Trophoblast cell (in vitro differentiated cells and primary cell): ENCODE data around the gene GPX3.

Experiments used
- DNase-seq, 2 donors: peaks; one replicate each; pipeline ENCODE4 v3.0.0-alpha.2; 2016
- H2AFZ ChIP-seq: 2 replicates; pipeline ENCODE4 v1.6.1; 2013; ENCODE audit warnings: low read length, moderate library complexity, mild to moderate bottlenecking; ENCODE audit not compliant: insufficient read depth, poor library complexity
- H2AK5ac ChIP-seq: 2 replicates; pipeline ENCODE4 v1.6.1; 2013; ENCODE audit warnings: mild to moderate bottlenecking, low read length
- H2BK120ac ChIP-seq: 2 replicates; pipeline ENCODE4 v1.6.1; 2013; ENCODE audit warnings: low read length, mild to moderate bottlenecking, moderate library complexity; ENCODE audit not compliant: insufficient read depth, poor library complexity
- H2BK12ac ChIP-seq: 2 replicates; pipeline ENCODE4 v1.6.1; 2013; ENCODE audit warnings: mild to moderate bottlenecking, low read length, moderate library complexity
- H2BK5ac ChIP-seq: 2 replicates; pipeline ENCODE4 v1.6.1; 2013; ENCODE audit warnings: low read length, low read depth, moderate library complexity, mild to moderate bottlenecking; ENCODE audit not compliant: poor library complexity
- H3K14ac ChIP-seq: 2 replicates; pipeline ENCODE4 v1.6.1; 2013; ENCODE audit warnings: mild to moderate bottlenecking, low read length
- H3K18ac ChIP-seq: 2 replicates; pipeline ENCODE4 v1.6.1; 2013; ENCODE audit warnings: mild to moderate bottlenecking, low read length
- H3K23ac ChIP-seq: 2 replicates; pipeline ENCODE4 v1.6.1; 2013; ENCODE audit warnings: low read length
- H3K27ac ChIP-seq: 2 replicates; pipeline ENCODE4 v1.5.1; 2013; ENCODE audit warnings: low read depth, mild to moderate bottlenecking, inconsistent platforms, low read length, moderate library complexity
- H3K27me3 ChIP-seq: 2 replicates; pipeline ENCODE4 v1.6.1; 2013; ENCODE audit warnings: inconsistent platforms, mild to moderate bottlenecking, low read length, moderate library complexity; ENCODE audit not compliant: insufficient read depth
- H3K36me3 ChIP-seq, 2 experiments: 1 replicate in 1 of 2; 2 replicates in 1 of 2; pipeline ENCODE4 v1.6.1; 2013; ENCODE audit warnings: low read length in 2 of 2, mild to moderate bottlenecking in 2 of 2, moderate library complexity in 1 of 2; ENCODE audit not compliant: insufficient read depth in 2 of 2, control insufficient read depth in 1 of 2
- H3K4ac ChIP-seq: 2 replicates; pipeline ENCODE4 v1.6.1; 2013; ENCODE audit warnings: low read depth, mild to moderate bottlenecking, low read length, moderate library complexity
- H3K4me1 ChIP-seq, 2 experiments: 1 replicate in 1 of 2; 2 replicates in 1 of 2; pipeline ENCODE4 v1.6.1; 2013; ENCODE audit warnings: low read length in 2 of 2, mild to moderate bottlenecking in 2 of 2, moderate library complexity in 1 of 2; ENCODE audit not compliant: insufficient read depth in 2 of 2, control insufficient read depth in 1 of 2
- H3K4me2 ChIP-seq: 2 replicates; pipeline ENCODE4 v1.6.1; 2013; ENCODE audit warnings: inconsistent platforms, mild to moderate bottlenecking, low read length, moderate library complexity
- H3K4me3 ChIP-seq: 2 replicates; pipeline ENCODE4 v1.5.1; 2013; ENCODE audit warnings: mild to moderate bottlenecking, low read depth, low read length, inconsistent platforms
- H3K79me1 ChIP-seq: one replicate; pipeline ENCODE4 v1.6.1; 2013; ENCODE audit warnings: low read length
- H3K79me2 ChIP-seq: 2 replicates; pipeline ENCODE4 v1.6.1; 2013; ENCODE audit warnings: low read length, mild to moderate bottlenecking; ENCODE audit not compliant: control insufficient read depth, insufficient read depth, poor library complexity
- H3K9ac ChIP-seq: 2 replicates; pipeline ENCODE4 v1.6.1; 2013; ENCODE audit warnings: mild to moderate bottlenecking, low read length
- H3K9me3 ChIP-seq: 2 replicates; pipeline ENCODE4 v1.6.1; 2013; ENCODE audit warnings: low read depth, mild to moderate bottlenecking, control low read depth, inconsistent platforms, low read length; ENCODE audit not compliant: insufficient read depth
- H4K12ac ChIP-seq: 2 replicates; pipeline ENCODE4 v1.6.1; 2013; ENCODE audit warnings: low read depth, mild to moderate bottlenecking, low read length, moderate library complexity
- H4K8ac ChIP-seq: 2 replicates; pipeline ENCODE4 v1.6.1; 2013; ENCODE audit warnings: low read depth, mild to moderate bottlenecking, low read length, moderate library complexity
- H4K91ac ChIP-seq: one replicate; pipeline ENCODE4 v1.6.1; 2013; ENCODE audit warnings: low read depth, mild to moderate bottlenecking, low read length, moderate library complexity
- WGBS: extraction: QIAGEN DNeasy Blood & Tissue Kit; methylation state at CpG from one replicate; pipeline ENCODE4 v1.1.7; 2013; ENCODE audit warnings: missing lambda C conversion rate; ENCODE audit not compliant: insufficient read length, insufficient coverage; ENCODE audit errors: extremely low coverage; 5-methylcytosine and 5-hydroxymethylcytosine counted together

Gene GPX3

DNA sequence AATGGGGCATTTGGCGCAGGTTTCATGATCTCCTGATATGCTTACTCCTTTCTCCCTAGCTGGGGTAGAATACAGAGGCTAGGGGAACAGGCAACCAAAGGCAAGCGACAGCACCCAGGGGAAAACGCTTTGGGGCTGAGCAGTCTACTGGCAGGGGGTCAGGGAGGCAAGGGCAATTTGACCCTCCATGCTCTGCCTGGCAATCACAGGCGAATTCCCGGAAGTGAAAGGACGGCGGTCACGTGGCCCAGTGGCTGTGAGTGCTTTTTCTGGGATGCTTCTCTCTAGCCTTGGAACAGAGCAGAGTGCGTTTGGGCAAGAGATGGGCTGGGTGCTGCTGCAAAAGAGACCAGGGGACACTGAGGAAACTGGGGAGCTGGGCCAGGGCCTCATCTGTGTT, 5.7 kb downstream of the GPX3 start:
- H3K18ac ChIP-seq = no peak overlapping the region
- no peak overlapping the region for H4K8ac ChIP-seq

DNA sequence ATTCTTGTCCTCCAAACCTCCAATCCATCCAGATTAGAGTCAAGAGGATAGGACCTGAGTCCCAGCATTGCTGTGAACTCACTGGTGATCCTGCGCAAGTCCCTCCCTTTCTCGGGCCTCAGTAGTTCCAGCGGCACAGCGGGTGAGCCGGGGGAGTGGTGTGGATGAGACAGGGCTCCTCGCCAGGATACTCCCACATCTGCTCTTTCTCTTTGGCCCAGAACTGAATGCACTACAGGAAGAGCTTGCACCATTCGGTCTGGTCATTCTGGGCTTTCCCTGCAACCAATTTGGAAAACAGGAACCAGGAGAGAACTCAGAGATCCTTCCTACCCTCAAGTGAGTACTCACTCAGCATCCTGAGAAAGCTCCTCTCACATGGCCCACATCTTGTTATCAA, 6.3 kb downstream of the GPX3 start:
- no peak overlapping the region for H3K4me3 ChIP-seq
- no peak overlapping the region for H3K9ac ChIP-seq
- H4K91ac ChIP-seq = no peak overlapping the region
- no peaks in the 10 kb centered on the region for H3K79me1 ChIP-seq
- DNase-seq = peak in 1 of 2 donors; percentile 19
- H3K18ac ChIP-seq = no peak overlapping the region
- peaks cover 33 to 40% of the 10 kb centered on the region in 2 experiments for H3K36me3 ChIP-seq
- no peak overlapping the region for H4K8ac ChIP-seq
- H2AK5ac ChIP-seq = no peak overlapping the region
- H2BK120ac ChIP-seq = no peak overlapping the region
- H2BK5ac ChIP-seq = no peak overlapping the region
- H3K79me2 ChIP-seq = no peaks in the 10 kb centered on the region
- no peak overlapping the region for H3K4me2 ChIP-seq
- no peaks in the 10 kb centered on the region for H3K9me3 ChIP-seq
- H2BK12ac ChIP-seq = no peak overlapping the region
- H3K27ac ChIP-seq = no peak overlapping the region
- H3K4ac ChIP-seq = no peak overlapping the region
- H3K4me1 ChIP-seq = no peaks in the 10 kb centered on the region
- H3K23ac ChIP-seq = no peak overlapping the region
- H2AFZ ChIP-seq = no peak overlapping the region
- no peak overlapping the region for H3K14ac ChIP-seq
- no CpG with 5 or more reads among the region's 7 CpGs for WGBS
- H3K27me3 ChIP-seq = no peaks in the 10 kb centered on the region
- H4K12ac ChIP-seq = no peak overlapping the region

More for the DNA sequence above, 5.7 kb downstream of the GPX3 start:
- Histone ChIP-seq H3K36me3 (peaks cover 28 to 34% of the 10 kb centered on the region in 2 experiments), H3K23ac (no peak overlapping the region), H2AFZ (no peak overlapping the region), H3K4me2 (no peak overlapping the region), H3K4me1 (peaks cover 0 to 2% of the 10 kb centered on the region in 2 experiments), H3K4ac (no peak overlapping the region), H4K91ac (no peak overlapping the region), H3K4me3 (no peak overlapping the region), H3K14ac (no peak overlapping the region), H2BK5ac (no peak overlapping the region), H3K27ac (no peak overlapping the region), H2BK120ac (no peak overlapping the region), H3K27me3 (no peaks in the 10 kb centered on the region), H3K9me3 (no peaks in the 10 kb centered on the region), H3K79me1 (no peaks in the 10 kb centered on the region), H3K79me2 (no peaks in the 10 kb centered on the region), H2BK12ac (no peak overlapping the region), H2AK5ac (no peak overlapping the region), H4K12ac (no peak overlapping the region), H3K9ac (no peak overlapping the region)
- WGBS = no CpG with 5 or more reads among the region's 9 CpGs
- DNase-seq = no peak

- no peak for DNase-seq
- Histone ChIP-seq H3K9me3 (no peaks in the 10 kb centered on the region), H3K4me3 (no peak overlapping the region), H2AK5ac (no peak overlapping the region), H3K79me1 (no peaks in the 10 kb centered on the region), H2BK12ac (no peak overlapping the region), H3K4me2 (no peak overlapping the region), H2AFZ (no peak overlapping the region), H3K79me2 (no peaks in the 10 kb centered on the region), H3K27me3 (no peaks in the 10 kb centered on the region), H3K14ac (no peak overlapping the region), H3K27ac (no peak overlapping the region), H3K4ac (no peak overlapping the region), H4K91ac (no peak overlapping the region), H3K23ac (no peak overlapping the region), H2BK120ac (no peak overlapping the region), H2BK5ac (no peak overlapping the region), H3K9ac (no peak overlapping the region), H4K8ac (no peak overlapping the region), H3K4me1 (no peaks in the 10 kb centered on the region), H3K18ac (no peak overlapping the region), H4K12ac (no peak overlapping the region), H3K36me3 (peaks cover 37 to 47% of the 10 kb centered on the region in 2 experiments)
- WGBS = no CpG with 5 or more reads among the region's 11 CpGs
Measured at GRCh38 chr5:151027961-151028479, 7.6 kb downstream of the GPX3 start.

- WGBS = no CpG with 5 or more reads among the region's 8 CpGs
- H3K18ac ChIP-seq = no peak overlapping the region
Measured at GRCh38 chr5:151028717-151029116, 8.3 kb downstream of the GPX3 start.

More at GRCh38 chr5:151028717-151029116, 8.3 kb downstream of the GPX3 start:
- Histone ChIP-seq H3K36me3 (peaks cover 43 to 52% of the 10 kb centered on the region in 2 experiments), H4K8ac (no peak overlapping the region), H2AK5ac (no peak overlapping the region), H4K12ac (no peak overlapping the region), H4K91ac (no peak overlapping the region), H2BK120ac (no peak overlapping the region), H3K14ac (no peak overlapping the region), H3K27me3 (no peaks in the 10 kb centered on the region), H3K4me1 (no peaks in the 10 kb centered on the region), H2BK5ac (no peak overlapping the region), H3K4ac (no peak overlapping the region), H2BK12ac (no peak overlapping the region), H3K23ac (no peak overlapping the region), H3K4me3 (no peak overlapping the region), H3K79me1 (no peaks in the 10 kb centered on the region), H3K4me2 (no peak overlapping the region), H3K9me3 (no peaks in the 10 kb centered on the region), H3K27ac (no peak overlapping the region), H2AFZ (no peak overlapping the region), H3K79me2 (no peaks in the 10 kb centered on the region), H3K9ac (no peak overlapping the region)
- no peak for DNase-seq
